ENCODE measurements around the gene ERN1. TPM values are rescaled to one million over a fixed set of nuclear protein-coding genes. Genes with fewer than 3 reads are reported as not detected.

The ERN1 gene
- total RNA-seq, 2 donors from 2014 or later: 63.3 to 77.1 TPM

- no peak overlapping the region for H3K4me3 ChIP-seq
- DNase-seq: peak in 1 of 4 donors; percentile 7
- no peak for ATAC-seq
- peaks cover 75% of the 10 kb centered on the region for H3K4me1 ChIP-seq
- no peaks in the 10 kb centered on the region for H3K36me3 ChIP-seq (replicated peaks in 1 of 2; ENCODE audit: insufficient read depth in 1 of 2, low read depth in 2 of 2)
- intact Hi-C loops (cut with DNase I): loop anchor here (10.0 kb wide), 1 partner anchor 112 kb away; no protein-coding TSS in a partner anchor
- WGBS, 2 donors: 73 to 78% methylated on average over 2 of the region's 2 CpGs
- TF ChIP-seq CTCF (IDR thresholded peaks at IDR 0.05): no peak
- no peak for TF ChIP-seq POLR2A (IDR thresholded peaks at IDR 0.05)
- H3K27ac ChIP-seq: peak overlapping the region in 3 of 4 donors; percentile 80 to 88 (median 84)
- H3K9me3 ChIP-seq: no peaks in the 10 kb centered on the region
- H3K27me3 ChIP-seq: no peaks in the 10 kb centered on the region
Observed at GRCh38 chr17:64162554-64162953, 32.6 kb upstream of the ERN1 start.

- no peak overlapping the region for H3K4me3 ChIP-seq
- peak overlapping the region in 3 of 4 donors; percentile 18 to 51 (median 23) for H3K27ac ChIP-seq
- DNase-seq: no peak
- peaks cover 82% of the 10 kb centered on the region for H3K4me1 ChIP-seq
- no peaks in the 10 kb centered on the region for H3K36me3 ChIP-seq (replicated peaks in 1 of 2; ENCODE audit: insufficient read depth in 1 of 2, low read depth in 2 of 2)
- H3K9me3 ChIP-seq: no peaks in the 10 kb centered on the region
- H3K27me3 ChIP-seq: no peaks in the 10 kb centered on the region
- TF ChIP-seq POLR2A (IDR thresholded peaks at IDR 0.05): no peak
- no peak for TF ChIP-seq CTCF (IDR thresholded peaks at IDR 0.05)
- 60% methylated on average over 6 of the region's 6 CpGs for WGBS, 2 donors
- no peak for ATAC-seq
- intact Hi-C loops (cut with DNase I): loop anchor here (10.0 kb wide), 1 partner anchor 113 kb away; no protein-coding TSS in a partner anchor
Observed at GRCh38 chr17:64161380-64162176, 31.6 kb upstream of the ERN1 start.

GRCh38 chr17:64160378-64160777, 30.4 kb upstream of the ERN1 start:
- H3K27ac ChIP-seq: peak overlapping the region in 1 of 4 donors; percentile 80
- TF ChIP-seq CTCF (IDR thresholded peaks at IDR 0.05) (no peak), POLR2A (IDR thresholded peaks at IDR 0.05) (no peak)

GRCh38 chr17:64158831-64159590, 29.1 kb upstream of the ERN1 start:
- no peaks in the 10 kb centered on the region for H3K27me3 ChIP-seq
- TF ChIP-seq POLR2A (IDR thresholded peaks at IDR 0.05) (no peak), CTCF (IDR thresholded peaks at IDR 0.05) (no peak)
- DNase-seq: peak; percentile 43 to 76 (median 56)
- no peaks in the 10 kb centered on the region for H3K9me3 ChIP-seq
- ATAC-seq: no peak
- H3K4me3 ChIP-seq: no peak overlapping the region
- peaks cover 83% of the 10 kb centered on the region for H3K4me1 ChIP-seq
- whole genome bisulfite sequencing, 2 donors: 51 to 70% methylated on average over 12 of the region's 12 CpGs
- H3K27ac ChIP-seq: peak overlapping the region in 3 of 4 donors; percentile 80 to 93 (median 83)
- intact Hi-C loops (cut with DNase I): no loop called here
- H3K36me3 ChIP-seq (replicated peaks in 1 of 2; ENCODE audit: insufficient read depth in 1 of 2, low read depth in 2 of 2): no peaks in the 10 kb centered on the region

More at GRCh38 chr17:64160378-64160777, 30.4 kb upstream of the ERN1 start:
- no peaks in the 10 kb centered on the region for H3K36me3 ChIP-seq (replicated peaks in 1 of 2; ENCODE audit: insufficient read depth in 1 of 2, low read depth in 2 of 2)
- DNase-seq (peak in 1 of 4 donors; percentile 6), ATAC-seq (no peak)
- H3K27me3 ChIP-seq: no peaks in the 10 kb centered on the region
- H3K9me3 ChIP-seq: no peaks in the 10 kb centered on the region
- WGBS, 2 donors: 96 to 99% methylated on average over 4 of the region's 4 CpGs
- H3K4me1 ChIP-seq: peaks cover 82% of the 10 kb centered on the region
- H3K4me3 ChIP-seq: no peak overlapping the region
- intact Hi-C loops (cut with DNase I): loop anchor here (10.0 kb wide), 1 partner anchor 114 kb away; no protein-coding TSS in a partner anchor

All from body of pancreas (tissue), 4 donors.